Liver (tissue), 9 donors: ENCODE results near the gene ADAMTS14. TPM values are rescaled to one million over a fixed set of nuclear protein-coding genes. Genes with fewer than 3 reads are reported as not detected.

Experiments used
- DNase-seq: peaks from one replicate; pipeline ENCODE4 v3.0.0-alpha.2; 2017; ENCODE audit warnings: low spot score
- H3K27ac ChIP-seq, 2 donors: one replicate each; pipeline ENCODE4 v1.7.0; 2013; ENCODE audit warnings: inconsistent platforms in 2 of 2, low read length in 2 of 2, control low read depth in 1 of 2, low read depth in 1 of 2, mild to moderate bottlenecking in 1 of 2
- H3K27me3 ChIP-seq, 4 donors: one replicate each; pipeline versions ENCODE4 v1.6.1 to v1.7.0; 2013; ENCODE audit warnings: low read length in 3 of 4, inconsistent platforms in 1 of 4, mild to moderate bottlenecking in 1 of 4, moderate library complexity in 1 of 4; ENCODE audit not compliant: control insufficient read depth in 4 of 4, insufficient read depth in 4 of 4
- H3K36me3 ChIP-seq, 4 donors: one replicate each; pipeline versions ENCODE4 v1.6.1 to v1.7.0; 2013; ENCODE audit warnings: low read length in 3 of 4, mild to moderate bottlenecking in 3 of 4, low read depth in 1 of 4, moderate library complexity in 1 of 4; ENCODE audit not compliant: control insufficient read depth in 4 of 4, insufficient read depth in 3 of 4
- H3K4me1 ChIP-seq, 4 donors: one replicate each; pipeline versions ENCODE4 v1.6.1 to v1.7.0; 2013; ENCODE audit warnings: low read length in 3 of 4, mild to moderate bottlenecking in 3 of 4, moderate library complexity in 1 of 4; ENCODE audit not compliant: control insufficient read depth in 4 of 4, insufficient read depth in 4 of 4
- H3K4me3 ChIP-seq, 3 donors: one replicate each; pipeline versions ENCODE4 v1.6.1 to v1.7.0; 2013; ENCODE audit warnings: low read length in 3 of 3, control low read depth in 1 of 3, low read depth in 1 of 3, mild to moderate bottlenecking in 1 of 3
- H3K9ac ChIP-seq, 2 donors: one replicate each; pipeline ENCODE4 v1.7.0; 2013; ENCODE audit warnings: low read length in 2 of 2, mild to moderate bottlenecking in 2 of 2, moderate library complexity in 2 of 2, control low read depth in 1 of 2, low read depth in 1 of 2
- H3K9me3 ChIP-seq, 4 donors: one replicate each; pipeline versions ENCODE4 v1.6.1 to v1.7.0; 2013; ENCODE audit warnings: low read length in 3 of 4; ENCODE audit not compliant: control insufficient read depth in 4 of 4
- EGR1 ChIP-seq, 2 donors: IDR thresholded peaks; 2 replicates each; pipeline ENCODE4 v1.6.1; 2016 to 2018; ENCODE audit warnings: antibody characterized with exemption in 2 of 2, low read depth in 2 of 2
- FOXA1 ChIP-seq: IDR thresholded peaks from 2 replicates; pipeline ENCODE4 v1.6.1; 2016; ENCODE audit warnings: antibody characterized with exemption
- FOXA2 ChIP-seq: IDR thresholded peaks from 2 replicates; pipeline ENCODE4 v1.6.1; 2016; ENCODE audit warnings: antibody characterized with exemption
- GABPA ChIP-seq, 2 donors: IDR thresholded peaks in 1 of 2; conservative IDR thresholded peaks in 1 of 2; 2 replicates each; pipeline ENCODE4 v1.6.1; 2016; ENCODE audit warnings: antibody characterized with exemption in 2 of 2, mild to moderate bottlenecking in 1 of 2, moderate library complexity in 1 of 2
- HNF4A ChIP-seq, 2 donors: conservative IDR thresholded peaks; 2 replicates each; pipeline ENCODE4 v1.6.1; 2016; ENCODE audit warnings: antibody characterized with exemption in 2 of 2, mild to moderate bottlenecking in 2 of 2
- HNF4G ChIP-seq: IDR thresholded peaks from 2 replicates; pipeline ENCODE4 v1.6.1; 2016; ENCODE audit warnings: antibody characterized with exemption
- JUND ChIP-seq, 2 donors: IDR thresholded peaks; 2 replicates each; pipeline ENCODE4 v1.6.1; 2016; ENCODE audit warnings: antibody characterized with exemption in 2 of 2
- NR2F2 ChIP-seq: IDR thresholded peaks from 2 replicates; pipeline ENCODE4 v1.6.1; 2016; ENCODE audit warnings: antibody characterized with exemption
- RAD21 ChIP-seq, 2 donors: IDR thresholded peaks; 2 replicates each; pipeline ENCODE4 v1.6.1; 2016; ENCODE audit warnings: antibody characterized with exemption in 2 of 2, mild to moderate bottlenecking in 2 of 2
- RXRA ChIP-seq, 2 donors: IDR thresholded peaks; 2 replicates each; pipeline ENCODE4 v1.6.1; 2017 to 2018; ENCODE audit warnings: antibody characterized with exemption in 2 of 2, mild to moderate bottlenecking in 1 of 2
- SP1 ChIP-seq: IDR thresholded peaks from 2 replicates; pipeline ENCODE4 v1.6.1; 2018; ENCODE audit warnings: antibody characterized with exemption, mild to moderate bottlenecking
- TAF1 ChIP-seq: conservative IDR thresholded peaks from 2 replicates; pipeline ENCODE4 v1.6.1; 2016; ENCODE audit warnings: antibody characterized with exemption, mild to moderate bottlenecking
- YY1 ChIP-seq: IDR thresholded peaks from 2 replicates; pipeline ENCODE4 v1.6.1; 2016; ENCODE audit warnings: antibody characterized with exemption, mild to moderate bottlenecking
- WGBS: extraction: QIAGEN DNeasy Blood & Tissue Kit; methylation state at CpG from one replicate; pipeline ENCODE4 v1.1.7; 2013; 5-methylcytosine and 5-hydroxymethylcytosine counted together
- polyA plus RNA-seq, 2 donors: library from polyadenylated mRNA; stranded (reverse) in 1 of 2; unstranded in 1 of 2; fragments of 200-250 nt in 1 of 2; fragments of >200 nt in 1 of 2; fragmentation: Nextera tagmentation in 1 of 2; extraction: Ambion mirVana in 1 of 2; gene quantifications; one replicate each; pipeline versions ENCODE4 v1.2.1 to v1.2.3, GENCODE V29; 2013 to 2015
- total RNA-seq, 2 donors: library from RNA; depleted of rRNA; stranded (reverse); fragments of >200 nt; gene quantifications; one replicate each; pipeline ENCODE4 v1.2.3, GENCODE V29; 2014
- TF ChIP-seq, protein P1 (sequence below): IDR thresholded peaks from 2 replicates; pipeline ENCODE4 v1.6.1; 2016; ENCODE audit warnings: antibody characterized with exemption
- TF ChIP-seq, protein P2 (sequence below): IDR thresholded peaks from 2 replicates; pipeline ENCODE4 v1.6.1; 2016; ENCODE audit warnings: antibody characterized with exemption, mild to moderate bottlenecking
- TF ChIP-seq, protein P3 (sequence below): IDR thresholded peaks from 2 replicates; pipeline ENCODE4 v1.6.1; 2016; ENCODE audit warnings: antibody characterized with exemption
- TF ChIP-seq, protein P4 (sequence below): fragments of 150-350 bp; IDR thresholded peaks from 2 replicates; pipeline ENCODE4 v1.5.1; 2017; ENCODE audit warnings: improper control_type of control experiment, low read depth, low read length; ENCODE audit not compliant: missing input control
- TF ChIP-seq, protein P5 (sequence below): IDR thresholded peaks from 2 replicates; pipeline ENCODE4 v1.6.1; 2016; ENCODE audit warnings: antibody characterized with exemption
- donor health status: healthy.
- donor health status: healthy.
- donor health status: healthy.
- donor health status: healthy.
- donor health status: healthy.

ADAMTS14 gene, protein sequence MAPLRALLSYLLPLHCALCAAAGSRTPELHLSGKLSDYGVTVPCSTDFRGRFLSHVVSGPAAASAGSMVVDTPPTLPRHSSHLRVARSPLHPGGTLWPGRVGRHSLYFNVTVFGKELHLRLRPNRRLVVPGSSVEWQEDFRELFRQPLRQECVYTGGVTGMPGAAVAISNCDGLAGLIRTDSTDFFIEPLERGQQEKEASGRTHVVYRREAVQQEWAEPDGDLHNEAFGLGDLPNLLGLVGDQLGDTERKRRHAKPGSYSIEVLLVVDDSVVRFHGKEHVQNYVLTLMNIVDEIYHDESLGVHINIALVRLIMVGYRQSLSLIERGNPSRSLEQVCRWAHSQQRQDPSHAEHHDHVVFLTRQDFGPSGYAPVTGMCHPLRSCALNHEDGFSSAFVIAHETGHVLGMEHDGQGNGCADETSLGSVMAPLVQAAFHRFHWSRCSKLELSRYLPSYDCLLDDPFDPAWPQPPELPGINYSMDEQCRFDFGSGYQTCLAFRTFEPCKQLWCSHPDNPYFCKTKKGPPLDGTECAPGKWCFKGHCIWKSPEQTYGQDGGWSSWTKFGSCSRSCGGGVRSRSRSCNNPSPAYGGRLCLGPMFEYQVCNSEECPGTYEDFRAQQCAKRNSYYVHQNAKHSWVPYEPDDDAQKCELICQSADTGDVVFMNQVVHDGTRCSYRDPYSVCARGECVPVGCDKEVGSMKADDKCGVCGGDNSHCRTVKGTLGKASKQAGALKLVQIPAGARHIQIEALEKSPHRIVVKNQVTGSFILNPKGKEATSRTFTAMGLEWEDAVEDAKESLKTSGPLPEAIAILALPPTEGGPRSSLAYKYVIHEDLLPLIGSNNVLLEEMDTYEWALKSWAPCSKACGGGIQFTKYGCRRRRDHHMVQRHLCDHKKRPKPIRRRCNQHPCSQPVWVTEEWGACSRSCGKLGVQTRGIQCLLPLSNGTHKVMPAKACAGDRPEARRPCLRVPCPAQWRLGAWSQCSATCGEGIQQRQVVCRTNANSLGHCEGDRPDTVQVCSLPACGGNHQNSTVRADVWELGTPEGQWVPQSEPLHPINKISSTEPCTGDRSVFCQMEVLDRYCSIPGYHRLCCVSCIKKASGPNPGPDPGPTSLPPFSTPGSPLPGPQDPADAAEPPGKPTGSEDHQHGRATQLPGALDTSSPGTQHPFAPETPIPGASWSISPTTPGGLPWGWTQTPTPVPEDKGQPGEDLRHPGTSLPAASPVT
- total RNA-seq, result under 1 TPM; 0.09 to 0.33 TPM
- polyA plus RNA-seq, result under 1 TPM; 0.13 to 0.14 TPM

DNA sequence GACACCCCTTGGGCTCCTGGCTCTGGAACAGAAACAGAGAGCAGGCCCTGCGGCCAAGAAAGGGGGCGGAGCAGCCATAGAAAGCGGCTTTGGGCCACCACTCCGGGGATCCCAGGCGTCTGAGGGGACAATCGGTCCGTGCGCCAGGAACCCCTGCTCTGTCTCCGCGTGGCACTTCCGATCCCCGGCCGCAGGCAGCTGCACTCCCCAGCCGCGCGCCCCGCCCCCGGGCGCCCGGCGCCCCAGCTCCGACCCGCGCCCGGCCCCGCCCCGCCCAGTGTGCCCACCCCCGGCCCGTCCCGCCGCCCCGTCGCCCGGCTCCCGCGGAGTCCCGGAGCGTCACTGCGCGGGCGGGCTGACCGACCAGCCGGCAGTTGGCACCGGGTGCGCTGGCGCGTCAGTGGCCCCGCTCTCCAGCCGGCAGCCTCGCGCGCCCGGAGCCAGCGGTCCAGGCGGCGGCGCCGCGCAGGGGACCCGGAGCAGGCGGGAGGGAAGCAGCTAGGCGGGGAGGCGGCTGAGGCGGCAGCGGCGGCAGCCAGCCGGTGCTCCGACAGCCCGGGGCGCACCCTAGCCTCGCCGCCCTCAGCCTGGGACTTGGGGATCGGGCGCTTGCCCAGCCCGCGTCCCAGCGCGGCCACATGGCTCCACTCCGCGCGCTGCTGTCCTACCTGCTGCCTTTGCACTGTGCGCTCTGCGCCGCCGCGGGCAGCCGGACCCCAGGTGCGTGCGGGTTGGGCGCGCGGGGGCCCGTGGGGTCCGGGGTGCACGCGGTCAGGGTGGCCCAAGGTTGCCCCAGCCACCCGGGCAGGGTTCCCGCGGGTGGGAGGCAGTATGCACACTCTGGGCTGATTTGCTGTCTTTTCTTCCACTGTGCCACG is at the start of gene ADAMTS14:
Gene ADAMTS14, plus strand, starts transcription at position 342 of the 878 bp plus-strand sequence. Its CDS starts 297 bp downstream, at position 639.
- Histone ChIP-seq H3K9me3 (no peaks in the 10 kb centered on the region), H3K36me3 (no peaks in the 10 kb centered on the region), H3K27ac (no peak within 1 kb of the TSS), H3K4me1 (peaks cover 3 to 11% (median 4%) of the 10 kb centered on the region in 4 donors), H3K27me3 (peaks cover 0 to 3% (median 2%) of the 10 kb centered on the region in 4 donors), H3K9ac (no peak within 1 kb of the TSS), H3K4me3 (peak within 1 kb of the TSS in 2 of 3 donors; percentile 35 to 42)
- TF ChIP-seq FOXA2, result no peak
- no peak for TF ChIP-seq JUND (IDR thresholded peaks at IDR 0.05)
- no peak for TF ChIP-seq YY1
- TF ChIP-seq, protein P1, sequence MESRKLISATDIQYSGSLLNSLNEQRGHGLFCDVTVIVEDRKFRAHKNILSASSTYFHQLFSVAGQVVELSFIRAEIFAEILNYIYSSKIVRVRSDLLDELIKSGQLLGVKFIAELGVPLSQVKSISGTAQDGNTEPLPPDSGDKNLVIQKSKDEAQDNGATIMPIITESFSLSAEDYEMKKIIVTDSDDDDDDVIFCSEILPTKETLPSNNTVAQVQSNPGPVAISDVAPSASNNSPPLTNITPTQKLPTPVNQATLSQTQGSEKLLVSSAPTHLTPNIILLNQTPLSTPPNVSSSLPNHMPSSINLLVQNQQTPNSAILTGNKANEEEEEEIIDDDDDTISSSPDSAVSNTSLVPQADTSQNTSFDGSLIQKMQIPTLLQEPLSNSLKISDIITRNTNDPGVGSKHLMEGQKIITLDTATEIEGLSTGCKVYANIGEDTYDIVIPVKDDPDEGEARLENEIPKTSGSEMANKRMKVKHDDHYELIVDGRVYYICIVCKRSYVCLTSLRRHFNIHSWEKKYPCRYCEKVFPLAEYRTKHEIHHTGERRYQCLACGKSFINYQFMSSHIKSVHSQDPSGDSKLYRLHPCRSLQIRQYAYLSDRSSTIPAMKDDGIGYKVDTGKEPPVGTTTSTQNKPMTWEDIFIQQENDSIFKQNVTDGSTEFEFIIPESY, result no peak
- no peak for TF ChIP-seq TAF1
- TF ChIP-seq NR2F2, result no peak
- TF ChIP-seq, protein P2, sequence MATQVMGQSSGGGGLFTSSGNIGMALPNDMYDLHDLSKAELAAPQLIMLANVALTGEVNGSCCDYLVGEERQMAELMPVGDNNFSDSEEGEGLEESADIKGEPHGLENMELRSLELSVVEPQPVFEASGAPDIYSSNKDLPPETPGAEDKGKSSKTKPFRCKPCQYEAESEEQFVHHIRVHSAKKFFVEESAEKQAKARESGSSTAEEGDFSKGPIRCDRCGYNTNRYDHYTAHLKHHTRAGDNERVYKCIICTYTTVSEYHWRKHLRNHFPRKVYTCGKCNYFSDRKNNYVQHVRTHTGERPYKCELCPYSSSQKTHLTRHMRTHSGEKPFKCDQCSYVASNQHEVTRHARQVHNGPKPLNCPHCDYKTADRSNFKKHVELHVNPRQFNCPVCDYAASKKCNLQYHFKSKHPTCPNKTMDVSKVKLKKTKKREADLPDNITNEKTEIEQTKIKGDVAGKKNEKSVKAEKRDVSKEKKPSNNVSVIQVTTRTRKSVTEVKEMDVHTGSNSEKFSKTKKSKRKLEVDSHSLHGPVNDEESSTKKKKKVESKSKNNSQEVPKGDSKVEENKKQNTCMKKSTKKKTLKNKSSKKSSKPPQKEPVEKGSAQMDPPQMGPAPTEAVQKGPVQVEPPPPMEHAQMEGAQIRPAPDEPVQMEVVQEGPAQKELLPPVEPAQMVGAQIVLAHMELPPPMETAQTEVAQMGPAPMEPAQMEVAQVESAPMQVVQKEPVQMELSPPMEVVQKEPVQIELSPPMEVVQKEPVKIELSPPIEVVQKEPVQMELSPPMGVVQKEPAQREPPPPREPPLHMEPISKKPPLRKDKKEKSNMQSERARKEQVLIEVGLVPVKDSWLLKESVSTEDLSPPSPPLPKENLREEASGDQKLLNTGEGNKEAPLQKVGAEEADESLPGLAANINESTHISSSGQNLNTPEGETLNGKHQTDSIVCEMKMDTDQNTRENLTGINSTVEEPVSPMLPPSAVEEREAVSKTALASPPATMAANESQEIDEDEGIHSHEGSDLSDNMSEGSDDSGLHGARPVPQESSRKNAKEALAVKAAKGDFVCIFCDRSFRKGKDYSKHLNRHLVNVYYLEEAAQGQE, result no peak
- TF ChIP-seq GABPA (IDR thresholded peaks at IDR 0.05 in 1 of 2, conservative IDR thresholded peaks at IDR 0.05 in 1 of 2), result no peak
- TF ChIP-seq EGR1 (IDR thresholded peaks at IDR 0.05; ENCODE audit: low read depth in 2 of 2), result no peak
- TF ChIP-seq RXRA (IDR thresholded peaks at IDR 0.05), result no peak
- no peak for TF ChIP-seq HNF4G
- TF ChIP-seq SP1, result no peak
- TF ChIP-seq RAD21 (IDR thresholded peaks at IDR 0.05), result no peak
- TF ChIP-seq, protein P3, sequence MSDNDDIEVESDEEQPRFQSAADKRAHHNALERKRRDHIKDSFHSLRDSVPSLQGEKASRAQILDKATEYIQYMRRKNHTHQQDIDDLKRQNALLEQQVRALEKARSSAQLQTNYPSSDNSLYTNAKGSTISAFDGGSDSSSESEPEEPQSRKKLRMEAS, result no peak
- TF ChIP-seq HNF4A (conservative IDR thresholded peaks at IDR 0.05), result no peak
- TF ChIP-seq, protein P4, sequence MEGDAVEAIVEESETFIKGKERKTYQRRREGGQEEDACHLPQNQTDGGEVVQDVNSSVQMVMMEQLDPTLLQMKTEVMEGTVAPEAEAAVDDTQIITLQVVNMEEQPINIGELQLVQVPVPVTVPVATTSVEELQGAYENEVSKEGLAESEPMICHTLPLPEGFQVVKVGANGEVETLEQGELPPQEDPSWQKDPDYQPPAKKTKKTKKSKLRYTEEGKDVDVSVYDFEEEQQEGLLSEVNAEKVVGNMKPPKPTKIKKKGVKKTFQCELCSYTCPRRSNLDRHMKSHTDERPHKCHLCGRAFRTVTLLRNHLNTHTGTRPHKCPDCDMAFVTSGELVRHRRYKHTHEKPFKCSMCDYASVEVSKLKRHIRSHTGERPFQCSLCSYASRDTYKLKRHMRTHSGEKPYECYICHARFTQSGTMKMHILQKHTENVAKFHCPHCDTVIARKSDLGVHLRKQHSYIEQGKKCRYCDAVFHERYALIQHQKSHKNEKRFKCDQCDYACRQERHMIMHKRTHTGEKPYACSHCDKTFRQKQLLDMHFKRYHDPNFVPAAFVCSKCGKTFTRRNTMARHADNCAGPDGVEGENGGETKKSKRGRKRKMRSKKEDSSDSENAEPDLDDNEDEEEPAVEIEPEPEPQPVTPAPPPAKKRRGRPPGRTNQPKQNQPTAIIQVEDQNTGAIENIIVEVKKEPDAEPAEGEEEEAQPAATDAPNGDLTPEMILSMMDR, result no peak
- no peak for TF ChIP-seq FOXA1
- TF ChIP-seq, protein P5, sequence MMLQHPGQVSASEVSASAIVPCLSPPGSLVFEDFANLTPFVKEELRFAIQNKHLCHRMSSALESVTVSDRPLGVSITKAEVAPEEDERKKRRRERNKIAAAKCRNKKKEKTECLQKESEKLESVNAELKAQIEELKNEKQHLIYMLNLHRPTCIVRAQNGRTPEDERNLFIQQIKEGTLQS, result no peak
- WGBS, result 2% methylated on average over 100 of the region's 100 CpGs
- DNase-seq, result no peak
